Neutrophil (primary cell): Measurements from ENCODE around the gene NUDCD3.

Experiments used
- H3K27ac ChIP-seq: fragments of 200-600 bp; sonication (generic); 2 replicates; pipeline ENCODE4 v1.5.1; 2016; ENCODE audit warnings: mild to moderate bottlenecking, moderate library complexity
- H3K27me3 ChIP-seq: fragments of 200-600 bp; sonication (generic); 2 replicates; pipeline ENCODE4 v1.6.0; 2016; ENCODE audit warnings: mild to moderate bottlenecking
- H3K36me3 ChIP-seq: fragments of 200-600 bp; sonication (generic); 2 replicates; pipeline ENCODE4 v1.5.1; 2017
- H3K4me1 ChIP-seq, 2 experiments: fragments of 200-600 bp in 1 of 2; sonication (generic) in 1 of 2; 1 replicate in 1 of 2; 2 replicates in 1 of 2; pipeline versions ENCODE4 v1.5.1 to v1.6.1; 2013 to 2016; ENCODE audit warnings: low read depth in 1 of 2, low read length in 1 of 2, mild to moderate bottlenecking in 1 of 2, moderate library complexity in 1 of 2; ENCODE audit not compliant: control insufficient read depth in 1 of 2, insufficient read depth in 1 of 2
- H3K4me3 ChIP-seq, 2 experiments: fragments of 200-600 bp in 1 of 2; sonication (generic) in 1 of 2; 1 replicate in 1 of 2; 2 replicates in 1 of 2; pipeline ENCODE4 v1.5.1; 2013 to 2016; ENCODE audit warnings: low read depth in 1 of 2, low read length in 1 of 2, mild to moderate bottlenecking in 1 of 2, moderate library complexity in 1 of 2
- H3K9me3 ChIP-seq: fragments of 200-600 bp; sonication (generic); 2 replicates; pipeline ENCODE4 v1.5.1; 2016
- TF ChIP-seq, protein P1 (sequence below): fragments of 200-600 bp; sonication (generic); IDR thresholded peaks from 2 replicates; pipeline ENCODE4 v1.5.1; 2016; ENCODE audit warnings: antibody characterized with exemption

The NUDCD3 gene

GRCh38 chr7:44393238-44394111 lies 97.0 kb downstream of the NUDCD3 start:
- H3K4me3 ChIP-seq: no peak overlapping the region
- no peaks in the 10 kb centered on the region for H3K9me3 ChIP-seq
- peaks cover 0 to 3% of the 10 kb centered on the region in 2 experiments for H3K4me1 ChIP-seq
- H3K27me3 ChIP-seq: no peaks in the 10 kb centered on the region
- TF ChIP-seq, protein P1, sequence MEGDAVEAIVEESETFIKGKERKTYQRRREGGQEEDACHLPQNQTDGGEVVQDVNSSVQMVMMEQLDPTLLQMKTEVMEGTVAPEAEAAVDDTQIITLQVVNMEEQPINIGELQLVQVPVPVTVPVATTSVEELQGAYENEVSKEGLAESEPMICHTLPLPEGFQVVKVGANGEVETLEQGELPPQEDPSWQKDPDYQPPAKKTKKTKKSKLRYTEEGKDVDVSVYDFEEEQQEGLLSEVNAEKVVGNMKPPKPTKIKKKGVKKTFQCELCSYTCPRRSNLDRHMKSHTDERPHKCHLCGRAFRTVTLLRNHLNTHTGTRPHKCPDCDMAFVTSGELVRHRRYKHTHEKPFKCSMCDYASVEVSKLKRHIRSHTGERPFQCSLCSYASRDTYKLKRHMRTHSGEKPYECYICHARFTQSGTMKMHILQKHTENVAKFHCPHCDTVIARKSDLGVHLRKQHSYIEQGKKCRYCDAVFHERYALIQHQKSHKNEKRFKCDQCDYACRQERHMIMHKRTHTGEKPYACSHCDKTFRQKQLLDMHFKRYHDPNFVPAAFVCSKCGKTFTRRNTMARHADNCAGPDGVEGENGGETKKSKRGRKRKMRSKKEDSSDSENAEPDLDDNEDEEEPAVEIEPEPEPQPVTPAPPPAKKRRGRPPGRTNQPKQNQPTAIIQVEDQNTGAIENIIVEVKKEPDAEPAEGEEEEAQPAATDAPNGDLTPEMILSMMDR: no peak
- H3K36me3 ChIP-seq: peaks cover 54% of the 10 kb centered on the region
- no peak overlapping the region for H3K27ac ChIP-seq

DNA sequence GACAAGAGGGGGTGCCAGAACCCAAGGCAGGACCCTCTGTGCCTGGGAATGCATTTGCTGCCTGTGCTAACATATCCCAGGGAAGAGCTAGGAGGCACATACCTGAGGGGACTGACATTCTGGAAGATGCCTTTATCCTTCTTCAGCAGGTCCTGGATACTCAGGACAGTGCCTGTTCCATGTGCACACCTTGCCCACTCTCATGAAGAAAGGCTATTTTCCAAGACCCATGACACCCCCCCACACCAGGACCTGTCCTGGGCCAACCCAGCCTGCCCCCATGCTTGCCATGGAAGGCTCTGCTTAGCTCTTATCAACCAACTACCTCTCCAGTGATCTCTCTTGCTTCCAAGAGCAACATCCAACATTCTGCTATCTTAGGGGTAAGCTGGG lies 97.8 kb downstream of the NUDCD3 start:
- Histone ChIP-seq H3K27ac (no peak overlapping the region), H3K9me3 (no peaks in the 10 kb centered on the region), H3K4me1 (peaks cover 0 to 3% of the 10 kb centered on the region in 2 experiments), H3K27me3 (no peaks in the 10 kb centered on the region), H3K4me3 (no peak overlapping the region), H3K36me3 (peaks cover 60% of the 10 kb centered on the region)
- TF ChIP-seq, protein P1: no peak

DNA sequence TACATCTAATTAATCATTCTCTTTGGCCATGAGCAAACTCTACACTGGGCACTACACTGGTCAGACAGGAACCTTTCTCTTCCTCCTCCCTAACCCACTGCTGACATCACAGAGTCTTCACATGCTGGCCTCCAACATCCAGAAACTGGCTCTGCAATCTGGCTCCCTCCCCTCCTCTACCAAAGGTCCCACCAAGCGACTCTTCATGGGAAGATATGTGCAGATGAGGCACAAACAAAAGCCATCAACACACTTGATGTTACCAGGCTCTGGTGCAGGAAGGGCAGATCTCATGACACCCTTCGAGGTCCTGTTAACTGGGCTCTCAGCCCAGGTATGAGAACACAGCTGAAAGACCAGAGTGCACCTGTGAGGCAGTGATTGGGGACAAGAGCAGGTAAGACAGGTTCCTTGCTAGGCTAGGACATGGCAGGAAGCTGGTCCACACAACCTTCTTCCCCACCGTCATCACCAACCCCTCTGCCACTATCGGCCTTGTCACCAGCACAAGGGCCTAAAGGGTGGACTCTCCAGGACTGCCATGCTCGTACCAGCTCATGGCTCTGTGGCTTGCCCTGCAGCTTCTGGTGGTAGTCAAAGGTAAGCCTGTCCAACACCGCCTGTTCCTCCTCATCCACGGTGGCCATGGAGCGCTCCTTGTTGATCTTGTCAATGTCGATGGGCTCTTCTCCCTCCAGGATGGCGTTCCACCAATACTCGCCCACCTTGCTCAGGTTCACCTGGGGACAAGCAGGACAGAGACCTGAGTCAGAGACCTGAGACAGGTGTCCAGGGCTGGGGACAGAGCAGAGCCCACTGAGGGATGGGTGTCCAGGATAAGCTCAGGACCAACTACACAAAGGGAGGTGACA lies 98.5 kb downstream of the NUDCD3 start:
- TF ChIP-seq, protein P1: no peak
- H3K27ac ChIP-seq: no peak overlapping the region
- H3K36me3 ChIP-seq: peaks cover 64% of the 10 kb centered on the region
- H3K4me3 ChIP-seq: no peak overlapping the region
- no peaks in the 10 kb centered on the region for H3K9me3 ChIP-seq
- no peaks in the 10 kb centered on the region for H3K27me3 ChIP-seq
- H3K4me1 ChIP-seq: peaks cover 0 to 3% of the 10 kb centered on the region in 2 experiments

DNA sequence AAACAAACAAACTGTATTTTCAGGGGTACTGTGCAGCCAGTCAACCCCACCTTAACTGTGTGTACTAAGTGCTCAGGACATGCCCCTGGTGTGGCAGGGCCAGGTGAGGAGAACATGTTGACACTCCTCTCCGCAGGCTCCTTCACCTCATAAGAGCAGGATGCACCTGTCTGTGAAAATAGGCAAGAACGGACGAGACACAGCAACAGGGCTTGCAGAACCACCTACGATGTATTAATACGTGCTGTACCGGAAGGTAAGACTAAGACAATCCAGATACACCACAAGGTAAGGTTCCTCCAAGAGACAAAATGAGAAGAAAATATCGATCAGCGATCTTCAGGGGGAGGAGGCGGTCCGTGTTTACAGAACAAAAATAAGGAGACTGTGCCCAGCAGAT lies 99.3 kb downstream of the NUDCD3 start:
- H3K4me1 ChIP-seq: peaks cover 0 to 3% of the 10 kb centered on the region in 2 experiments
- H3K27ac ChIP-seq: no peak overlapping the region
- peaks cover 71% of the 10 kb centered on the region for H3K36me3 ChIP-seq
- TF ChIP-seq, protein P1: no peak
- H3K4me3 ChIP-seq: no peak overlapping the region
- no peaks in the 10 kb centered on the region for H3K9me3 ChIP-seq
- H3K27me3 ChIP-seq: no peaks in the 10 kb centered on the region

GRCh38 chr7:44390701-44391100 lies 99.8 kb downstream of the NUDCD3 start:
- TF ChIP-seq, protein P1: no peak
- Histone ChIP-seq H3K4me3 (no peak overlapping the region), H3K4me1 (no peaks in the 10 kb centered on the region), H3K36me3 (peaks cover 76% of the 10 kb centered on the region), H3K27ac (no peak overlapping the region), H3K27me3 (no peaks in the 10 kb centered on the region), H3K9me3 (no peaks in the 10 kb centered on the region)
